NCI-H2196 (cell line): ENCODE data around the gene EARS2.
"Not testable (repeated sequence)": the region's sequence is repeated elsewhere in the genome, so short reads cannot be mapped to it uniquely, and the experiment has no call there.

ENCODE experiments used
- DNase-seq: peaks from one replicate; lab custom pipeline; 2025; ENCODE audit not compliant: unreplicated experiment; lab: John Stamatoyannopoulos, UW

Gene EARS2

DNA sequence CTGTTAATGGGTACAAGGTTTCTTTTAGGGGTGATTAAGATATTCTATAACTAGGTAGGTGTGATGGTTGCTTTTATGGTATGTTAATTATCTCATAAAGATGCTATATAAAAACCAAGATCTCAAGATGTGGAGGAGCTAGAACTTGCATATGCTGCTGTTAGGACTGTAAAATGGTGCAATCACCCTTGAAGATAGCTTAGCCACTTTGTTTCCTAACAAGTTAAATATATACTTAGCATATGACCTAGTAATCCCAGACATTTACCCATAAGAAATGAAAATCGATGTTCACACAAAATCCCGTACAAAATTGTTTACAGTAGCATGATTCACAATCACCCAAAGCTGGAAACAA, 71.9 kb downstream of the EARS2 start:
- DNase-seq, result no peak

- DNase-seq, result no peak
Observed at GRCh38 chr16:23484510-23485256, 72.5 kb downstream of the EARS2 start.

DNA sequence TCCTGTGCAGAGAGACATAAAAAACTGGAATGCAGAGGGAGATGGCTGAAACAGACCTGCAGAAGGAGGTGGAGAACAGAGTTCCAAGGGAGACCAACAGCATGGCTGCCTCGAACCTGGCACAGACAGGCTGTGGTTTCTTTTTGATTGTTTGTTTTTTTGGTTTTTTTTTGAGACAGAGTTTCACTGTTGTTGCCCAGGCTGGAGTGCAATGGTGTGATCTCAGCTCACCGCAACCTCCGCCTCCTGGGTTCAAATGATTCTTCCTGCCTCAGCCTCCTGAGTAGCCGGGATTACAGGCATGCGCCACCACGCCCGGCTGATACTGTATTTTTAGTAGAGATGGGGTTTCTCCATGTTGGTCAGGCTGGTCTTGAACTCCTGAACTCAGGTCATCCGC, 73.7 kb downstream of the EARS2 start:
- DNase-seq, result not testable (repeated sequence)

GRCh38 chr16:23482778-23483177, 74.4 kb downstream of the EARS2 start:
- DNase-seq, result no peak

- DNase-seq, result no peak
Observed at GRCh38 chr16:23480257-23480656, 76.9 kb downstream of the EARS2 start.

GRCh38 chr16:23479138-23479537, 78.0 kb downstream of the EARS2 start:
- DNase-seq, result no peak

DNA sequence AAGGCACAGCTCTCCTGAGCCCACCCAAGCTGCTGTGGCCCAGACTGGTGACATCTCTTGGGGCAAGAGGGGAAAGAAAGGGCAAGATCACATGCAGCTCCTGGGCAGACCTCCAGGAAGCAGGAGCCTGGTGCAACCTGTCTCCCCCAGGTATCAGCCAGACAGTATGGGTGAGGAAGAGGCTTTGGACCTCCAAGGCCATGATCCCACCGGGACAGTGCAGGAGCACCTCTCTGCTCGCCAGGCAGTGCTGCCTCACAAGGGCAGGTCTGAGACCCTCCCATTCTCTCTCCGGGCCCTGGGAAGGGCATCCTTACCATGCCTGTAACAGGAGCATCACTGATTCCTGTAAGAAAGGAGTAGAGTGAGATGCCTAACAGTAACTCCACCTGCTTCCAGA, 78.6 kb downstream of the EARS2 start:
- DNase-seq, result no peak

DNA sequence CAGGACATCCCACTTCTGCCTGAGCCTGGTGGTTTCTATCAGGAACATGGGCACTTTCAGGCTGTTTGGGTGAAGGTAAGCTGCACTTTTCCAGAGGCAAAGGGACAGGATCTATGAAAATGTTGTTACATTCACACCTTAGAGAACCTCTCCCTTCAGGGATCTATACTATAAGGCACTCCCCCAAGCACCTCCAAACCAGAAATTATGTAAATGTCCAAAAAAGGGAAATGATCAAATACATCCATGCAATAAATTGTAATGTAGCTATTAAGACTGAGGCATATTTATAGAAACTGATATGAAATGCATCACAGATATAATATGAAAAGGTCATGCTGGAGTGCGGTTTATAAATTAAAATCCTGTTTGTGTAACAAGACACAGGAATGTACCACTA, 80.9 kb downstream of the EARS2 start:
- no peak for DNase-seq
